Hepatic stellate cell (primary cell): Measurements from ENCODE around the gene CSTF3.
A peak's percentile ranks its signal among the peaks of the same experiment; 100 is the strongest.

Experiments used
- DNase-seq: peaks from one replicate; pipeline ENCODE4 v3.0.0; 2011; ENCODE audit warnings: low spot score

CSTF3 gene

DNA sequence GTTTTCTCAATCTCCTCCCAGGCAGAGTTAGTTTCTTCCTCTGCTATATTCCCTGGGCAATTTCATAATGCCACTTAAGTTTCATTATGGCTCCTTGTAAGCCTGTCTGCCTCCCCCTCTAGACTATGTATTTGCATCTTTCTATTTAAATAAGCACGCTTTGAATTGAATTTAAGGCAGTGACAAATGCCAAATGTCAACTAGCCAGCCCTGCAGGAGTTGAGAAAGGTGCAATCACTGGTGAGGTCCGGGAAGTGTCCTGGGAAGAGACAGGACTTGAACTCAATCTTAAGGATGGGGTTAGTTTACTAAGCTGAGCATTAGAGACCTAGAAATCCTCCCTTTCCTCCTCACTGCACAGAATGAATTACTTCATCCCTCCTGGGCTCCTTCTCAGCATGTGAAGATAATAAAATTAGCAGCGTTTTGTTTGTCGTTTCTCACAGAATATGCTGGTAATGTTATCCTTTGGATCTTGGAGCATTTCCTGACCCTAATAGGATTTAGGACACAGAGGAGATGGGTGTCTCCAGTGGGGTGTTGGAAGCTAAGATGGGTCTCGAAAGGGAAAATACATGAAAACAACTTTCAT, 120.3 kb downstream of the CSTF3 start:
- DNase-seq = no peak

DNA sequence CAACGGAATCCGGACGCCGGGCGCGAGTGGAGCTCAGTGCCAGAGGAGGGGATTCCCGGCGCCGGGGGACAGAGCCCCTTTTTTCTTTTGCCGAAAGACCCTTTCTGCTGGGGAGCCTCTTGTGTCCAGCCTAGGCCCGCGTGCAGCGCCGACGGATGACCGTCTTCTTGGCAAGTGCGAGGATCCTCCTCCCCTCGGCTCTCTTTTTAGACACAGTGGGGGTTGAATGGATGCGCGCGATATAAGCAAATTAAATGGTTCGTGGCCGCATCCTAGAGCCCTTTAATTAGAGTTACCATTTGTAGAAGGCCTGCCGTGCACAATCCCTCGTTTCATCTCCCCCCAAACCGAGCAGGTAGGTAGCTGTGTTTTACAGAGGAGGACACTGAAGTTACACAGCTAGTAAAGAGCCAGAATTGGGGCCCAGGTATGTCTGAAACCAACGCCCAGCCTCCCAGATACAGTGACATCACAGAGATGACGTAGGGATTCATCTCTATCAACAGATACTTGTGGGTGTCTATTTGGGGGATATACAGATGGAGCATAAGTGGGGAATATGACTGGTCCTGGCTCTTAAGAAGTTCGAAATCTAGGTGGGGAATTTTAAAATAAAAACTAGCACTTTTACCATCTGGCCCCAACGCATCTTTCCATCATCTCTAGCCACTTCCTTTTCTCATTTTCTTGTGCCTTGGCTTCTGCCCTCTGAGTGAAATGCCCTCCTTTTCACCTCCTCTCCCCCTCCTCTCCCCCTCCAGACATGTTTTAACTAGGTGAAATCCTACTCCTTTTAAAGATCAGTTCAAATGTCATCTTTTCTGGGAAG, 121.0 kb downstream of the CSTF3 start:
- peak; percentile 43 for DNase-seq

DNA sequence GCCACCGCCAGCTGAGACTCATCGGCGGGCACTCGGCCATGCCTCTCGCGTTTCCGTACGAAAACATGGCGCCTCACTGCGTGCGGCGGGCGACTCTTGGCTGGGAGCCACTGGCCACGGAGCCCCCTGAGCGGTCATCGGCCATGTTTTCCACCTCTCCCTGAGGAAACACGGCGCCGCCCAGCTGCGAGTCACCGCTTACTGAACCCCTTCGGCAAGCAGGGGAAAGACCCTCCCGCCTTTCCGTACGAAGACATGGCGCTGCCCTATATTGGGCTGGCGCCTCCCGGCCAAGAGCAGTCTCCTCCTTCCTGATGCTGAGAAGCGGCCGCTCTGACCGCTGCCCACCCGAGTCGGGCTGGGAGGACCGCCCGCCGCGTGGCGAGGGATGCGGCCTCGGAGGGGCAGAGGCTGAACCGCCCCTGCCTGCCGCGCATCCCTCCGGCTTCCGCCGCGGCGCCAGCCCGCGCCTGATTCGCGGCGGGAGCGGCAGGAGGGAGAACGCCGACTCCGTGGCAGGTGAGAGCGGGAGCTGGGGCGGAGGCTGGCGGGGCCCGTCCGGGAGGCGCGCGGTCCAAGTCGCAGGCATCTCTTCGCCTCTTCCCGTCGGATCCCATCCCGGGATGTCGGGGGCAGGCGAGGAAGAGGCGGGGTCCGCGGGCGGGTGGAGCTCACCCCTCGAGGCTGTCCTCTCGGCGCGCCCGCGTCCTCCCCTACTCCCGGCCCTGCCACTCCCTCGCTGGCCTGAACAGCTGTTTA, 121.8 kb downstream of the CSTF3 start, which contains the start of gene TCP11L1:
TCP11L1 (plus strand) TSS at position 299 of the 759 bp plus-strand sequence. CDS start 4,202 bp downstream, outside the sequence.
- DNase-seq = peak; percentile 86

DNA sequence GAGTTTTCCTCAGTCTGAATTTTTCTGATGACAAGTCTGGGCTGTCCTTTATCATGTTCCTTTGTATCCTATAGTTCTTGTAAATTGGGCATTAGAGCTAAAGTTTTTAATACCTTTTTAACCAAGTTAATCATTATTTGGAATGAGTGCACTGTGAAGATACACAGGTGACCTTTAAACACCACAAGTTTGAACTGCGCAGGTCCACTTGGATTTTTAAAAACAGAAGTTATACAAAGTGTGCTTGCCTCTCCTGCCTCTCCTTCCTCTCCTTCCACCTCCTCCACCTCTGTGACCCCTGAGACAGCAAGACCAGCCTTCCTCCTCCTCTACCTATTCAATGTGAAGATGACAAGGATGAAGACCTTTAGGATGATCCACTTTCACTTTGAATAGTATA, 126.3 kb downstream of the CSTF3 start:
- DNase-seq = no peak
